ENCODE data around the gene OLFM1.
"Not testable (repeated sequence)": the region's sequence is repeated elsewhere in the genome, so short reads cannot be mapped to it uniquely, and the experiment has no call there.

OLFM1 gene

GRCh38 chr9:135104761-135105160, 17.3 kb downstream of the OLFM1 start:
- in situ Hi-C loops (cut with MboI; ENCODE audit: low sequenced_read_pairs) = no loop called here

DNA sequence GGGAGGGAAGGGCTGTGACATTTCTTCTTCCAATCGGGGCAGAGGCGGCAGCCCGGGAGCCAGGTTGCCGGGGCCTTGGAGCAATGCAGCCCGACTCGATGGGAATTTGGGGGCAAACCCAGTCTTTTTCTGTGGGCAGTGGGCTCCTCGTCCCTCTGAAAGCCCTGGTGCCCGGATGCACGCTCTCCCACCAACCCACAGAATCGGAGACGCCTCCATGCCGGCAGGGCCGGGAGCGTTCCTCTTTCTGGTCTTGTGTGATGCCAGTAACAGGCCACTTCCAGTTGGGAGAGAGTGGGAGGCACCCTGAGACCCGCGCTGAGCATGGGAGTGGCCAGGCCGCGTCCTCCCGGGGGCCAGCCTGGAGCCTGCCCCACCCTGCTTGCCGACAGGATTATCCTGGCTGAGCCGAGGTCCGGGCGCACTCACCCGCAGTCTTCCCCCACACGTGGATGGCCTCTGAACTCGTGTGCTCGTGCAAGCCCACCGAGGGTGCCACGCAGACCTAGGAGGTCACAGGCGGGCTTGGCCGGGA, 17.8 kb downstream of the OLFM1 start:
- in situ Hi-C loops (cut with MboI; ENCODE audit: low sequenced_read_pairs) = no loop called here

DNA sequence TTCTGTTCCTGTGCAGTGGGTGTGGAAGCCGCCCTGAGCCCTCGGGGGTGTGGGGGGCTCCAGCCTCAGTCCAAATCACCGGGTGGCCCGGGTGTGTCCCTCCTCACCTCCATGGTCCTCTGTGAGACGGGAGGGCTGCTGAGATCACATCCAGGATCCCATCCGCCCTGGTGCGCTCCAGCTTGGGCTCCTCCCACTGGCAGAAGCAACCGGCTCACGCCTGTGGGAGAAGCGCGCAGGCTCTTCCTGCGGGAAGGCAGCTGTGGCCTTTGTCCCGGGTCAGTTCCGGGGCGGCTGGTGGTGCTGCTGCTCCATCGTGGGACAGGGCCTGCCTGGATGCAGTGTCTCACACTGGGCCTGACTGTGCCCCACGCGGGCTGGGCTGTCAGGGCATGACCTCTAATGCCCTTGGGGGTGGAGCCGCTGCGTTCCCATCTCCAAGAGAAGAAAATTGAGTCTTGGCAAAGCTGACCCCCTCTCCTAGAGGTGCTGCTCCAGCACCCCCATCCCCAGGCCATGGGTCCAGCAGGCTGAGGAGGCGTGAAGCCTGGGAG, 18.5 kb downstream of the OLFM1 start:
- in situ Hi-C loops (cut with MboI; ENCODE audit: low sequenced_read_pairs) = no loop called here

DNA sequence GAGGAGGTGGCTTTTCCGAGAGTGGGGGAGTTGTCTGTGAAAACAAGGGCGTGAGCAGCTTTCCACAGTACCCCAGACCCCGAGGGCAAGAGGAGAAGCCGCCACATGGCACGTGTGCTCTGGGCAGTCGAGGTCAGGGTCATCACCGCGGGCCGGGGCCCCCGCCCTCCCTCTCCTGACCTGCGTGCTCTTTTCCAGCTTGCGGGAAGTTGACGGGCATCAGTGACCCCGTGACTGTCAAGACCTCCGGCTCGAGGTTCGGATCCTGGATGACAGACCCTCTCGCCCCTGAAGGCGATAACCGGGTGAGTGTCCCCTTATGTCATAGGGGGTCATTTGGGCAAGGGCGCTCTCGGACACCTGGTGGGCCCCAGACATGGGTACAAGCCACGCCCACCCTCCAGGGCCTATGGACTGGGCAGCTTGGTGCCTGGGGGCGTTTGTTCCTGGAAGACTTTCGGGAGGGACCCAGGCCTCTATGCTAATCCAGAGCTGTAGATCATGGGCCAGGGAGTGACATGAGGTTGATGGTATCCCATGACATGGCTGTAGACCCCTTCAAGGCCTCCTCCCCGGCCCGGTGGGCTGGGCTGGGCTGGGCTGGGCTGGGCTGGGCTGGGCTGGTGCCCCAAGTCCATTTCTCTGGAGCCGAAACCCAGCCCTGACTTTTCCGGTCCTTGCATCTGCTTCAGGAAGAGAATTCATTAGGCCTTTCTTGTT, 19.2 kb downstream of the OLFM1 start:
- in situ Hi-C loops (cut with MboI; ENCODE audit: low sequenced_read_pairs) = no loop called here

- in situ Hi-C loops (cut with MboI; ENCODE audit: low sequenced_read_pairs) = no loop called here
Measured at GRCh38 chr9:135107581-135108235, 20.2 kb downstream of the OLFM1 start.

GRCh38 chr9:135108831-135109510, 21.5 kb downstream of the OLFM1 start:
- in situ Hi-C loops (cut with MboI; ENCODE audit: low sequenced_read_pairs) = no loop called here

DNA sequence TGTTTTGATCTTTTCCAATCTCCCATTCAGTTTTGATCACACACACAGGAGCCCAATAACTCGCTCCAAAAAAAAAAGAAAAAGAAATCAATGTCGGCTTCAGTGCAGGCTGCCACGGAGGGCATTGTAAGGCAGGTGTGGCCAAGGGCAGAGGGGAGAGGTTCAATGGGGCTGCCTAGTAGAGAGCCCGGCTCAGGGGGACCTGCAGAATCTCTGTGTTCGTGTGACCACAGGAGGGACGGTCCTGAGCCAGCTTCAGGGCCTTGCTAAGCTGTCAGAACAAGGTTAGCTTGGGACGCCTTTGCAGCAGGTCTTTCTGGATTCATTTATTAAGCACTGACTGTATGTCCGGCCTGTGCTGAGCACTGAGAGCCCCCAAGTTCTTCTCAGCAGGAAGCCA, 22.2 kb downstream of the OLFM1 start:
- in situ Hi-C loops (cut with MboI; ENCODE audit: low sequenced_read_pairs) = no loop called here

GRCh38 chr9:135110416-135110815, 22.9 kb downstream of the OLFM1 start:
- in situ Hi-C loops (cut with MboI; ENCODE audit: low sequenced_read_pairs) = no loop called here

DNA sequence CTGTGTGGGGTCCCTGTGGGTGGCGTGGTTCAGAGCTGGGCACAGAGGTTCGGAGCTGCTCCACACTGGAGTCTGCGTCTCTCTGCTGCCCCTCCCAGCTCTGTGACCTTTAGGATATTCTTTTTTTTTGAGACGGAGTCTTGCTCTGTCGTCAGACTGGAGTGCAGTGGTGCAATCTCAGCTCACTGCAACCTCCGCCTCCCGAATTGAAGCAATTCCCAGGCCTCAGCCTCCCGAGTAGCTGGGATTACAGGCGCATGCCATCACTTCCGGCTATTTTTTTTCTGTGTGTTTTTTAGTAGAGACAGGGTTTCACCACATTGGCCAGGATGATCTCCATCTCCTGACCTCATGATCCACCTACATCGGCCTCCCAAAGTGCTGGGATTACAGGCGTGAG, 24.1 kb downstream of the OLFM1 start:
- in situ Hi-C loops (cut with MboI; ENCODE audit: low sequenced_read_pairs) = not testable (repeated sequence)

GRCh38 chr9:135116371-135116770, 28.9 kb downstream of the OLFM1 start:
- in situ Hi-C loops (cut with MboI; ENCODE audit: low sequenced_read_pairs) = no loop called here

- in situ Hi-C loops (cut with MboI; ENCODE audit: low sequenced_read_pairs) = no loop called here
Measured at GRCh38 chr9:135116881-135117280, 29.4 kb downstream of the OLFM1 start.

- in situ Hi-C loops (cut with MboI; ENCODE audit: low sequenced_read_pairs) = no loop called here
Measured at GRCh38 chr9:135117281-135117680, 29.8 kb downstream of the OLFM1 start.

GRCh38 chr9:135119496-135120064, 32.1 kb downstream of the OLFM1 start:
- in situ Hi-C loops (cut with MboI; ENCODE audit: low sequenced_read_pairs) = no loop called here

- in situ Hi-C loops (cut with MboI; ENCODE audit: low sequenced_read_pairs) = no loop called here
Measured at GRCh38 chr9:135120249-135120648, 32.8 kb downstream of the OLFM1 start.

DNA sequence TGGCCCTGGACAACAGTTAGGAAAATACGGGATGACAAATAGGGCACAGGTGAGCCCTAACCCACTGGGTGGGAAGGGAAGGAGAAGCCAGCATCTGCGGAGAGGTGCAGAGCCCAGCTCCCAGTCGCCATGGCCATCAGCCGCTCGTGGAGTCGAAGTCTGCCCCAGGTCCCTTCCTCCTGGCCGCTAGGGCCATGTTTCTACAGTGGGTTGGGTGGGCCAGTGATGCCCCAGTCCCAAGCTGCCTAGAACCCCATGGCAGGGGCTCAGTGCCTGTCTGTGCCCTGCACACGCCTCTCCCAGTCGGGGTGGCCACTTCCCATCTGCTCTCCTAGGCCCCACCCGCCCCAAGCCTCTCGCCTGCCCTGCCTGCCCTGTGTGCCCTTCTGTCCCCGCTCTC, 34.8 kb downstream of the OLFM1 start:
- in situ Hi-C loops (cut with MboI; ENCODE audit: low sequenced_read_pairs) = no loop called here

GRCh38 chr9:135123126-135123772, 35.8 kb downstream of the OLFM1 start:
- in situ Hi-C loops (cut with MboI; ENCODE audit: low sequenced_read_pairs) = no loop called here

GRCh38 chr9:135123773-135124134, 36.3 kb downstream of the OLFM1 start:
- in situ Hi-C loops (cut with MboI; ENCODE audit: low sequenced_read_pairs) = no loop called here

DNA sequence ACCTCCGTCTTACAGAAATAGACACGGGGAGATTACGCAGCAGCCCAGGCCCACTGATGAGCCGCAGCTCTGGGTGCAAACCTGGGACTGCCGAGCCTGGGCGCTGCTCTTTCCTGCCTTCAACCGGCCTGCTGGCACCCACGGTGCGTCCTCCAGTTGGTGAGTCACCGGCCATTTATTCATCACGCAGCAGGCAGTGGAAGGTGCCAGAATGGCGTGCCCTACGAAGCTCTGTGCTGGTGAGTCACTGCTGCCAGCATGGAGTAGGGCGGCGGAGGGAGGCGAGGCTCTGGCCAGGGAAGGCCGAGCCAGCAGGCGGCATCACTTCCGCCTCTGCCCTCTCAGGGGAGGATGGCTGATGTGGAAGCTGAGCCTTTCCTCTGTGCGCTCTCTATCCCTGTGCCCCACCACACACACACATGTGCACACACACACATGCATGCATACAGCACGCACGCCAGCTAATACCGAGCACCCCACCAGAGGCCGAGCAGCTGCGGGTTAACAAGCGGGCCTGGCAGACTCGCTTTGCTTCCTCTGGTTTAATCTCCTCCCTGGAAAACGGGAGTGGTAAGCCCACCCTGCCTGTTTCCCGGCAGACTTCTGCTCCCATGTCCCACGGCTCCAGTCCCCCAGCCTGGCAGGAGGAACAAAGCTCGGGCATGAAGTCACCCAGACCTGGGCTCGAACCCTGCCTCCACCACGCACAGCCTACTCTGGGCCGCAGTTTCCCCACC, 39.2 kb downstream of the OLFM1 start:
- in situ Hi-C loops (cut with MboI; ENCODE audit: low sequenced_read_pairs) = no loop called here

GRCh38 chr9:135127718-135128670, 40.5 kb downstream of the OLFM1 start:
- in situ Hi-C loops (cut with MboI; ENCODE audit: low sequenced_read_pairs) = no loop called here
